A549 (cell line): ENCODE results near the gene CNTN4.

ENCODE experiments used
- CTCF ChIP-seq: fragments of >200 bp; sonication (Bioruptor Twin); formaldehyde crosslinking; IDR thresholded peaks from 3 replicates; pipeline ENCODE4 v1.5.1; 2016
- EP300 ChIP-seq, 2 experiments: fragments of >200 bp; sonication (Bioruptor Twin); formaldehyde crosslinking; IDR thresholded peaks; 2 replicates in 1 of 2; 3 replicates in 1 of 2; pipeline ENCODE4 v1.6.1; 2016 to 2017
- FOSB ChIP-seq: fragments of 250-450 bp; sonication (Bioruptor Pico); IDR thresholded peaks from 2 replicates; pipeline ENCODE4 v1.5.0; 2020; ENCODE audit warnings: mild to moderate bottlenecking, moderate library complexity
- HMGXB4 ChIP-seq: fragments of 250-450 bp; sonication (Bioruptor Pico); IDR thresholded peaks from 2 replicates; pipeline ENCODE4 v1.5.0; 2021; ENCODE audit warnings: mild to moderate bottlenecking, moderate library complexity, borderline replicate concordance
- JUN ChIP-seq, 2 experiments: fragments of >200 bp; sonication (Bioruptor Twin); formaldehyde crosslinking; IDR thresholded peaks; 2 replicates in 1 of 2; 3 replicates in 1 of 2; pipeline ENCODE4 v1.6.1; 2016 to 2017
- MAX ChIP-seq: IDR thresholded peaks from 2 replicates; pipeline ENCODE4 v1.6.1; 2012
- MYC ChIP-seq: IDR thresholded peaks from 2 replicates; pipeline ENCODE4 v1.6.1; 2012; ENCODE audit warnings: mild to moderate bottlenecking, inconsistent platforms, low read length, improper control_type of control experiment, borderline replicate concordance
- NFE2L2 ChIP-seq: fragments of 150-350 bp; conservative IDR thresholded peaks from 2 replicates; pipeline ENCODE4 v1.6.1; 2014; ENCODE audit warnings: low read length
- PBX3 ChIP-seq: IDR thresholded peaks from 2 replicates; pipeline ENCODE4 v1.6.1; 2012
- POLR2A ChIP-seq: IDR thresholded peaks from 2 replicates; pipeline ENCODE4 v1.6.1; 2012; ENCODE audit warnings: mild to moderate bottlenecking, low read length
- POLR2AphosphoS2 ChIP-seq: conservative IDR thresholded peaks from 2 replicates; pipeline ENCODE4 v1.6.1; 2012; ENCODE audit warnings: low read length, improper control_type of control experiment, inconsistent platforms
- REST ChIP-seq: fragments of 200-600 bp; sonication (generic); IDR thresholded peaks from 2 replicates; pipeline ENCODE4 v1.6.1; 2016; ENCODE audit warnings: antibody characterized with exemption, mild to moderate bottlenecking, moderate library complexity
- RNF2 ChIP-seq: fragments of 200-600 bp; sonication (generic); IDR thresholded peaks from 2 replicates; pipeline ENCODE4 v1.6.1; 2016; ENCODE audit warnings: low read depth, mild to moderate bottlenecking, antibody characterized with exemption, moderate library complexity, borderline replicate concordance
- TFCP2L1 ChIP-seq: fragments of 250-450 bp; sonication (Bioruptor Pico); IDR thresholded peaks from 2 replicates; pipeline ENCODE4 v1.5.0; 2021; ENCODE audit warnings: mild to moderate bottlenecking

- no peak for TF ChIP-seq EP300 (IDR thresholded peaks at IDR 0.05)
- no peak for TF ChIP-seq FOSB (CRISPR knock-in tag)
- TF ChIP-seq POLR2AphosphoS2: no peak
- no peak for TF ChIP-seq JUN (IDR thresholded peaks at IDR 0.05)
- no peak for TF ChIP-seq POLR2A
- no peak for TF ChIP-seq CTCF
- no peak for TF ChIP-seq MYC
- no peak for TF ChIP-seq PBX3
- no peak for TF ChIP-seq MAX
- TF ChIP-seq HMGXB4 (CRISPR knock-in tag): no peak
- no peak for TF ChIP-seq RNF2
- TF ChIP-seq NFE2L2: no peak
- TF ChIP-seq REST: no peak
- no peak for TF ChIP-seq TFCP2L1 (CRISPR knock-in tag)
Observed at GRCh38 chr3:2244137-2244536, 145.5 kb downstream of the CNTN4 start.
